HCT116 (cell line): ENCODE results near the gene FAM83F. TPM values are rescaled to one million over a fixed set of nuclear protein-coding genes. Genes with fewer than 3 reads are reported as not detected.

Experiments used
- ATAC-seq: fragments of 200-7000 bp; cut with Tn5 transposase; 2 replicates; pipeline ENCODE4 v1.9.1; 2020; ENCODE audit warnings: mild to moderate bottlenecking, moderate library complexity
- BruUV-seq: library from RNA; stranded (reverse); fragments of 400-500 nt; replicated peaks from 2 replicates; lab custom pipeline; 2021; lab: Mats Ljungman, UMichigan
- CTCF ChIA-PET: fragments of 300-600 bp; sonication (Branson Sonifier 250); formaldehyde crosslinking; loops from one replicate; lab custom pipeline; 2021; ENCODE audit warnings: antibody characterized with exemption; lab: Charles Lee
- POLR2A ChIA-PET: fragments of 300-600, 350-600 bp; sonication (Branson Sonifier 250); formaldehyde crosslinking; loops from one replicate; lab custom pipeline; 2021; ENCODE audit warnings: antibody characterized with exemption; lab: Charles Lee
- RAD21 ChIA-PET, 2 experiments: fragments of 300-600 bp; sonication (Branson Sonifier 250); formaldehyde crosslinking; loops; one replicate each; lab custom pipeline; 2023; ENCODE audit warnings: low total read pairs in 2 of 2; ENCODE audit not compliant: uncharacterized antibody in 2 of 2, unreplicated experiment in 2 of 2, low non-redundant PET in 1 of 2; lab: Charles Lee
- DNase-seq: peaks from one replicate; pipeline ENCODE4 v3.0.0-alpha.2; 2010; ENCODE audit warnings: low read depth, low spot score
- H2AFZ ChIP-seq: fragments of 200-600 bp; shearing (Covaris generic), sonication (generic); 2 replicates; pipeline ENCODE4 v1.6.1; 2017; ENCODE audit warnings: low read depth, mixed run types, mixed read lengths, antibody characterized with exemption, low read length; ENCODE audit not compliant: poor library complexity, severe bottlenecking
- H3K27ac ChIP-seq: 2 replicates; pipeline ENCODE4 v1.5.1; 2012; ENCODE audit warnings: low read depth, low read length
- H3K27me3 ChIP-seq: fragments of 200-600 bp; sonication (generic); 2 replicates; pipeline ENCODE4 v1.6.1; 2016; ENCODE audit warnings: mixed run types, low read length, mixed read lengths; ENCODE audit not compliant: insufficient read depth
- H3K36me3 ChIP-seq, 2 experiments: fragments of 200-500 bp in 1 of 2; fragments of 200-600 bp in 1 of 2; sonication (Bioruptor generic) in 1 of 2; sonication (generic) in 1 of 2; 2 replicates each; pipeline versions ENCODE4 v1.5.1 to v1.6.1; 2014 to 2016; ENCODE audit warnings: low read length in 2 of 2, inconsistent platforms in 1 of 2, mixed read lengths in 1 of 2, mixed run types in 1 of 2; ENCODE audit not compliant: insufficient read depth in 2 of 2, control insufficient read depth in 1 of 2
- H3K4me1 ChIP-seq, 2 experiments: fragments of 200-600 bp in 1 of 2; sonication (generic) in 1 of 2; 2 replicates each; pipeline versions ENCODE4 v1.5.1 to v1.6.1; 2012 to 2017; ENCODE audit warnings: low read length in 2 of 2, inconsistent platforms in 1 of 2, mild to moderate bottlenecking in 1 of 2, mixed read lengths in 1 of 2, mixed run types in 1 of 2, moderate library complexity in 1 of 2; ENCODE audit not compliant: insufficient read depth in 2 of 2, control insufficient read depth in 1 of 2
- H3K4me2 ChIP-seq: fragments of 200-600 bp; sonication (generic); 2 replicates; pipeline ENCODE4 v1.6.1; 2017; ENCODE audit warnings: mixed run types, low read length, mixed read lengths
- H3K4me3 ChIP-seq, 2 experiments: fragments of 200-600 bp in 1 of 2; sonication (generic) in 1 of 2; replicated peaks in 1 of 2; 2 replicates each; pipeline ENCODE4 v1.5.1; 2011 to 2016; ENCODE audit warnings: low read length in 2 of 2, control low read depth in 1 of 2, low read depth in 1 of 2, mild to moderate bottlenecking in 1 of 2, mixed read lengths in 1 of 2, mixed run types in 1 of 2
- H3K79me2 ChIP-seq: fragments of 200-600 bp; sonication (generic); 2 replicates; pipeline ENCODE4 v1.6.1; 2017; ENCODE audit warnings: mild to moderate bottlenecking, mixed run types, low read length, moderate library complexity, mixed read lengths; ENCODE audit not compliant: insufficient read depth
- H3K9ac ChIP-seq: fragments of 200-600 bp; sonication (generic); 2 replicates; pipeline ENCODE4 v1.6.1; 2016; ENCODE audit warnings: low read length, mixed read lengths
- H3K9me2 ChIP-seq: fragments of 200-600 bp; sonication (generic), shearing (Covaris generic); 2 replicates; pipeline ENCODE4 v1.6.1; 2017; ENCODE audit warnings: mixed run types, mild to moderate bottlenecking, moderate library complexity; ENCODE audit not compliant: insufficient read depth
- H3K9me3 ChIP-seq, 2 experiments: fragments of 200-500 bp in 1 of 2; fragments of 200-600 bp in 1 of 2; sonication (Bioruptor generic) in 1 of 2; sonication (generic) in 1 of 2; 2 replicates each; pipeline ENCODE4 v1.6.1; 2014 to 2017; ENCODE audit warnings: low read length in 2 of 2, mixed read lengths in 2 of 2, inconsistent platforms in 1 of 2, low read depth in 1 of 2, mild to moderate bottlenecking in 1 of 2, mixed run types in 1 of 2, moderate library complexity in 1 of 2; ENCODE audit not compliant: control insufficient read depth in 1 of 2, insufficient read depth in 1 of 2
- H4K20me1 ChIP-seq: fragments of 200-600 bp; sonication (generic), shearing (Covaris generic); 2 replicates; pipeline ENCODE4 v1.6.1; 2017; ENCODE audit warnings: mixed run types, mild to moderate bottlenecking, moderate library complexity; ENCODE audit not compliant: insufficient read depth
- EZH2phosphoT487 ChIP-seq: fragments of 200-600 bp; IDR thresholded peaks from 2 replicates; pipeline ENCODE4 v1.6.1; 2018; ENCODE audit warnings: antibody characterized with exemption, borderline replicate concordance
- ZBTB33 ChIP-seq: IDR thresholded peaks from 2 replicates; pipeline ENCODE4 v1.6.1; 2011; ENCODE audit warnings: mild to moderate bottlenecking, low read length, moderate library complexity; ENCODE audit not compliant: insufficient replicate concordance; ENCODE audit errors: extremely low read depth
- intact Hi-C: fragments of 100-400 bp; cut with micrococcal nuclease; formaldehyde crosslinking; loops from 2 replicates; pipeline ENCODE4 v1.10.0; 2022
- total RNA-seq: library from RNA; stranded (reverse); gene quantifications from one replicate; pipeline ENCODE4 v1.2.1, GENCODE V29; 2021; ENCODE audit not compliant: unreplicated experiment

The FAM83F gene
- total RNA-seq, 1 experiment from 2014 or later = 24.5 TPM

DNA sequence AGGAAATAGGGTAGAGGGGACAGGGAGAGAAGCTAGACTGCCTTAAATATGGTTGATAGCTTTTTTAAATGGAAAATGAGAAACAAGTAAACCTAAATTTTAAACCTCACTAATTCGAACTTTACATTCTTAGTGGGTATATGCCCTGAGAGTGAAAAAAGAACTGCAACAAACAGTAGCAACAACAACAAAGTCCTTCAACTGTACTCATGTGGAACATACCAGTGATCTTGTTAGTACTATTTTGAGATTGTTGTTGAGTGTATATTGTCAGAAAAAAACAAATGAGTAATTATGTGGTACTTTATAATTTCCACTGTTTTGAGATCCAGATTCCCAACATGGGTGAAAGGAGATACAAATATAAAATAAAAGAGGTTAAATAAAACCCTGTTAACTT, 94.1 kb downstream of the FAM83F start:
- Histone ChIP-seq H3K27me3 (no peaks in the 10 kb centered on the region), H3K9me2 (no peaks in the 10 kb centered on the region), H3K79me2 (no peaks in the 10 kb centered on the region), H3K27ac (no peak overlapping the region), H3K4me3 (no peak overlapping the region)
- TF ChIP-seq EZH2phosphoT487 (no peak), ZBTB33 (no peak)
- TF ChIP-seq, all 23 proteins: peak for 0
- ChIA-PET RAD21 (no interaction called here), POLR2A (no interaction called here), CTCF (no interaction called here)
- Histone ChIP-seq H3K9me3 (no peaks in the 10 kb centered on the region), H4K20me1 (no peaks in the 10 kb centered on the region), H3K4me1 (no peaks in the 10 kb centered on the region), H2AFZ (no peak overlapping the region), H3K4me2 (no peak overlapping the region), H3K9ac (no peak overlapping the region), H3K36me3 (no peaks in the 10 kb centered on the region)
- no peak for ATAC-seq
- no peak for DNase-seq
- no TSS peak for BruUV-seq
- intact Hi-C loops = no loop called here

Other genes with a start within 250 kb of the FAM83F start
- not detected for gene ENTHD1, start 101.2 kb upstream of the FAM83F start, total RNA-seq
- gene GRAP2, start 93.9 kb upstream of the FAM83F start, total RNA-seq = 0.42 TPM
- not detected for gene TMA7B, start 34.6 kb upstream of the FAM83F start, total RNA-seq
- gene TNRC6B, start 183.0 kb downstream of the FAM83F start, total RNA-seq = 29.8 TPM